Lower leg skin (tissue), 4 donors: ENCODE measurements around the gene NUP93. TPM values are rescaled to one million over a fixed set of nuclear protein-coding genes. Genes with fewer than 3 reads are reported as not detected.

Experiments
- DNase-seq, 2 donors: peaks; one replicate each; pipeline ENCODE4 v3.0.0-alpha.2; 2019; ENCODE audit warnings: low spot score in 2 of 2
- H3K4me3 ChIP-seq: fragments of 200-600 bp; sonication (generic); 2 replicates; pipeline ENCODE4 v1.5.1; 2017; ENCODE audit warnings: mild to moderate bottlenecking, low read depth; ENCODE audit not compliant: poor library complexity, severe bottlenecking
- POLR2A ChIP-seq, 2 donors: fragments of 450-650 bp; IDR thresholded peaks; one replicate each; pipeline ENCODE4 v1.6.1; 2016 to 2017; ENCODE audit warnings: antibody characterized with exemption in 2 of 2, mild to moderate bottlenecking in 1 of 2, moderate library complexity in 1 of 2
- whole genome bisulfite sequencing, 2 donors: methylation state at CpG; one replicate each; pipeline ENCODE4 v1.1.5; 2018; 5-methylcytosine and 5-hydroxymethylcytosine counted together
- intact Hi-C: fragments of 100-400 bp; cut with DNase I; formaldehyde crosslinking; loops from one replicate; pipeline ENCODE4 v1.15.0; 2023; ENCODE audit warnings: low total_unique reads
- total RNA-seq, 4 donors: library from RNA; depleted of rRNA; stranded (reverse); fragments of >200 nt; gene quantifications; one replicate each; pipeline ENCODE4 v1.1.0, GENCODE V29; 2016
- TF ChIP-seq, protein P1 (sequence below), 3 donors: fragments of 450-650 bp; IDR thresholded peaks; one replicate each; pipeline ENCODE4 v1.5.1; 2016; ENCODE audit warnings: antibody characterized with exemption in 3 of 3, mild to moderate bottlenecking in 3 of 3, moderate library complexity in 2 of 3

Gene NUP93
- total RNA-seq, 4 donors from 2014 or later = 21.0 to 40.6 (median 31.2) TPM

DNA sequence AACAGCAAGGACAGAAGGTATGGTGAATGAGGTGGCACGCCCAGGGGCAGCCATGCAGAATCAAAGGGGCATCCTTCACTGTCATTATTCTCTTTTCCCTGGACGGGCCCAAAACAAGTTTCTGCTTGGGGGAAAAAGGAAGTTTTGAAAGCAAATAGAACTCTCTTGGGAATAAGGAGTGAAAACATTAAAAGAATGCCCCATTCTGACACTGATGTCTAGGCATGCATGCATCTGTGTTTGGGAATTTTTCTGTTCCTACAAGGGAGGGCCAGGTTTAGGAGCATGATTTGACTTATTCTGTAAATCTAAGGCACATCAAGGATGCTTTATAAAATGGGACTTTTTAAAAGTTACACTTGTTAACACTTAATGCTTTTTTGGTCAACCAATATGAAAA lies 100.7 kb downstream of the NUP93 start:
- TF ChIP-seq, protein P1, sequence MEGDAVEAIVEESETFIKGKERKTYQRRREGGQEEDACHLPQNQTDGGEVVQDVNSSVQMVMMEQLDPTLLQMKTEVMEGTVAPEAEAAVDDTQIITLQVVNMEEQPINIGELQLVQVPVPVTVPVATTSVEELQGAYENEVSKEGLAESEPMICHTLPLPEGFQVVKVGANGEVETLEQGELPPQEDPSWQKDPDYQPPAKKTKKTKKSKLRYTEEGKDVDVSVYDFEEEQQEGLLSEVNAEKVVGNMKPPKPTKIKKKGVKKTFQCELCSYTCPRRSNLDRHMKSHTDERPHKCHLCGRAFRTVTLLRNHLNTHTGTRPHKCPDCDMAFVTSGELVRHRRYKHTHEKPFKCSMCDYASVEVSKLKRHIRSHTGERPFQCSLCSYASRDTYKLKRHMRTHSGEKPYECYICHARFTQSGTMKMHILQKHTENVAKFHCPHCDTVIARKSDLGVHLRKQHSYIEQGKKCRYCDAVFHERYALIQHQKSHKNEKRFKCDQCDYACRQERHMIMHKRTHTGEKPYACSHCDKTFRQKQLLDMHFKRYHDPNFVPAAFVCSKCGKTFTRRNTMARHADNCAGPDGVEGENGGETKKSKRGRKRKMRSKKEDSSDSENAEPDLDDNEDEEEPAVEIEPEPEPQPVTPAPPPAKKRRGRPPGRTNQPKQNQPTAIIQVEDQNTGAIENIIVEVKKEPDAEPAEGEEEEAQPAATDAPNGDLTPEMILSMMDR (IDR thresholded peaks at IDR 0.05) = no peak
- no peak for TF ChIP-seq POLR2A (IDR thresholded peaks at IDR 0.05)
- DNase-seq = no peak
- 47 to 95% methylated on average over 2 of the region's 2 CpGs for WGBS, 2 donors
- intact Hi-C loops = no loop called here
- H3K4me3 ChIP-seq = no peak overlapping the region

DNA sequence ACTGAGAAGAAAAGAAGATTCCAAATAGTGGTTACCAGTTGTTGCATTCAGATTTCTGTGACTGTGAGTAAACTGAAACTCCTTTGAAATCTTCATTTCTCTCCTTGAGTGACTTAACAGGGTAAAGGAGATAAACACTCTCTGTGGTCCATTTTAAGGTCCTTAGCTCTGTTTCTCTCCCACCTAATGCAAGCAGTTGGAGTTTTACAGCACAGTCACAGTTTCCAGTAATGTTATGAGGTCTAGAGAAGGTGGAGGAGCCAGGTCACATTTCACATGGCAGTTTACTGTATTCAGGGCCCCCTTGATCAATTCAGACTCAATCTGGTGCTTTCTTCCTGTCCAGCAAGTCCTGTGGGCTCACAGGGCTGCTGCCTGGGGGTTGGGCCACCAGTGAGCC lies 102.8 kb downstream of the NUP93 start:
- no peak for DNase-seq
- no peak for TF ChIP-seq POLR2A (IDR thresholded peaks at IDR 0.05)
- TF ChIP-seq, protein P1 (IDR thresholded peaks at IDR 0.05) = no peak
- H3K4me3 ChIP-seq = no peak overlapping the region
- intact Hi-C loops = no loop called here

DNA sequence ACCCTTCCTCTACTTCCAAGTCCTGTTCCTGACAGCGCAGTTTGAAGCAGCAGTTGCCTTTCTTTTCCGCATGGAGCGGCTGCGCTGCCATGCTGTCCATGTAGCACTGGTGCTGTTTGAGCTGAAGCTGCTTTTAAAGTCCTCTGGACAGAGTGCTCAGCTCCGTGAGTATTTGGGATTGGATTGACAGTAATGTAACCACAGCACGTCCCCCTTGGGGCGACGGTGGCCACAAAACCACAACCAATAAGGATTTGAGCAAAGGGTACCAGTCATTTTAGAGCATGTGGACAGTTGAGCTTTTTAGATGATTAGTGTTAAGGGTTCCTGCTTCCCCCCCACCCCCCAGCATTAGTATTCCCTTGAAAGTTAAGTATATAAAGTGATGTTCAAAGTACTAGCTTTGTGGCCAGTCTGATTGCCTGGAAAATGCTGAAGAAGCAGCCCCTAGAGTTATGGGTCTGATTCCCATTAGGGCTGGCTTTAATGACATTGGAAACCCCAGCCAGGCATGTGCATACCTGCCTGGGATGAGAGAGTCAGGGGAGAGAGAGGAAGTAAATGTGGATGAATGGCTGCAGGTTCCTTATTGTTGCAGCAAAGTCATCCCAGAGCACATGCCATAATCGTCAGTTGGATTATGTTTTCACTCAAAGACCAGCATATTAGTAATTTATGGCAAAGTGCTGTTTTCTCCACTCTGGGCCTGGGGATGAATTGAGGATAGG lies 103.5 kb downstream of the NUP93 start:
- no peak for TF ChIP-seq POLR2A (IDR thresholded peaks at IDR 0.05)
- TF ChIP-seq, protein P1 (IDR thresholded peaks at IDR 0.05) = no peak
- 88 to 90% methylated on average over 9 of the region's 9 CpGs for WGBS, 2 donors
- DNase-seq = no peak

DNA sequence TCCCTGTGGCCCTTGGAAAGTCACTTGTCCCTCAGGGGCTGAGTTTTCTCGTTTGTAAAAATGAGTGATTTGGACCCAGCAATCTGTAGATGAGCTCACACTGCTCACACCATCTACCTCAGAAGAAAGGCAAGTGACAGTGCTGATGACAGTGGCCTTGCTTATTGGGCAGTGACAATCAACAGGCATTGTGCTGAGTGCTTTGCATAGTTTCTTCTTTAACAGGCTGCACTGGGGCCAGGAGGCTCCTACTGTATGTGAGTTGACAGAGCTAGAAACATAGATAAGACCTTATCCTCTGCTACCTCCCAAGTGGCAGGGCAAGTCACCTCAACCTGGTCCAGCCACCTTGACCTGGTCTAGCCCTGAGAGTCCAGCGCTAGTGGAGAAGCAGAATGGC lies 105.4 kb downstream of the NUP93 start:
- intact Hi-C loops = no loop called here
- 82 to 85% methylated on average over 2 of the region's 2 CpGs for WGBS, 2 donors
- no peak overlapping the region for H3K4me3 ChIP-seq
- no peak for DNase-seq
- no peak for TF ChIP-seq POLR2A (IDR thresholded peaks at IDR 0.05)
- TF ChIP-seq, protein P1 (IDR thresholded peaks at IDR 0.05) = no peak

More for the DNA sequence above, 103.5 kb downstream of the NUP93 start:
- intact Hi-C loops = no loop called here
- no peak overlapping the region for H3K4me3 ChIP-seq

DNA sequence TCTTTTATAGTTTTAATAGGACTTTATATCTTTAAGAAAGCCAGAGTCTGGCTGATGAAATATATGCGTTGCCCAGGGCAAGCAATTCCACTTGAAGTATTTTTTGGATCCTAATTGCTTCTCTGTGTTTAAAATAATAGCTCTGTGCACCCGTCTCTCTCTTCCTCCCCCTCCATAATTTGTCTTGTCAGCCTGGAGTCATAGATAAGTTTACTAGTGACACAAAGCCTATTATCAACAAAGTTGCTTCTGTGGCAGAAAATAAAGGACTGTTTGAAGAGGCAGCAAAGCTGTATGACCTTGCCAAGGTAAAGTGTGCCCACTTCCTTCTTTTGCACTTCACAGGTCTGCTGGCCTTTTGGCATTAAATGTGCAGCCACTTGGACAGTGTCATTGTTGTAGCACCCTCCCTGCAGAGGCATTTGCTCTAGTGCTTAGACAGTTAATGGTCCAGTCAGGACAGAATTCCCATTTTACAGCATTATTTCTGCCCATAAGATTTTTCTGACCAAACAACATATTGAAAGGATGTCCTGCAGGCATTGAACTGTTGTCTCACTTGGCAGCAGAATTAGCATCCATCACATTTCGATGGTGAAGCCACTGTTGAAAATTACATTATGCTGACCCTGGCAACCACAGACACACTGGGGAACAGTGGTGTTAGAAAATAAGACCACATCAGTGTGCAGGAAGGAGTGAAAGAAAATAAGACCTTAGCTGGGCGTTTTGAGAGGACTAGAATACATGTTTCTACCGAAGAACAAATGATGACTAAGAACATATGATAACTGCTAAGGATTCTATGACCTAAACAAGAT lies 106.7 kb downstream of the NUP93 start:
- intact Hi-C loops = no loop called here
- no peak overlapping the region for H3K4me3 ChIP-seq
- DNase-seq = no peak
- no peak for TF ChIP-seq POLR2A (IDR thresholded peaks at IDR 0.05)
- TF ChIP-seq, protein P1 (IDR thresholded peaks at IDR 0.05) = no peak
- 73 to 77% methylated on average over 5 of the region's 5 CpGs for WGBS, 2 donors
